Limb (tissue), 2 donors: ENCODE results near the gene SPATA25.

Experiments
- DNase-seq, 2 donors: peaks; one replicate each; pipeline ENCODE4 v3.0.0-alpha.2; 2016; ENCODE audit errors: extremely low spot score in 2 of 2

SPATA25 gene

GRCh38 chr20:45840700-45841198 lies 46.7 kb downstream of the SPATA25 start:
- no peak for DNase-seq

- DNase-seq: no peak
Observed at GRCh38 chr20:45836841-45837240, 50.6 kb downstream of the SPATA25 start.
